ENCODE measurements around the gene KCND2.

Gene KCND2

GRCh38 chr7:120412139-120413050 lies 139.4 kb downstream of the KCND2 start:
- DNase-seq (ENCODE audit: low read depth), result no peak

DNA sequence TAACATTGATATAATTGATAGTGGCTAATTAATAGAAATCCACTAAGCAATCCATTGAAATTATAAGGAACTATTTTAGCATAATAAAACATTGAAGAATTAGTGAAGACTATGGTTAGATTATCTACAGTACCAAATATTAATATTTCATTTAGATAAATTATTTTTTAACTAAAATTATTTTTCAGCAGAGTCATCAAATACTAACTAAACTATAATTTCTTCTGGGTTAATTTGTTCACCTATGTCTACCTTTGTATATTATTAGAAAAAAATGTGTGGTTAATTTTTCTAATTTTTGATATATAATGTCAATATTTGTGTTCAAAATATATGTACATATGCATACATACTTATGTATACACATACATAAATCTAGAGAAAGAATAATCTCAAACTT lies 140.2 kb downstream of the KCND2 start:
- DNase-seq (ENCODE audit: low read depth), result no peak

- DNase-seq (ENCODE audit: low read depth), result no peak
Measured at GRCh38 chr7:120417244-120417979, 144.4 kb downstream of the KCND2 start.

DNA sequence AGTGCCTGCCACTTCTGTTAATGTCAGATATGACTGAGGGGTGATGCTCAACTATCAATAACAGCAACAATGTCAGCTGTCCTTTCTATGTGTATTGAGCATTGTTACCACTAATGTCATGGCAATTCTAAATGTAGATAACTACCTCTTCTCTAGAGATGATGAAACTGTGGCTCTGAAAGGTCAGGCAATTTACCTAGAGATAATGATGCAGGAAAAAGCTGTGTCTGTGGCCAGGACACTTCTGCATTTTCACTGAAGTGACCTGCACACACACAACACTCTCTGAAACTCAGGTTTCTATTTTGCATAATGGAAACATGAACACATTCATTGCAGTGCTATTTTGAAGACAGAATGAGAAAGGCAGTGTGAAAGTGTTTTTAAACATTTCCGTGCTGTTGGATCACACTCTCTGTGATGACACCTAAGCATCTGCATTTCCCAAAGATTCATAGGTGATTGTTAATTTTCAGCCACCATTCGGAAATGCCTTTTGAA lies 148.2 kb downstream of the KCND2 start:
- no peak for DNase-seq (ENCODE audit: low read depth)

GRCh38 chr7:120431016-120431415 lies 158.0 kb downstream of the KCND2 start:
- DNase-seq (ENCODE audit: low read depth), result no peak

GRCh38 chr7:120436487-120437060 lies 163.6 kb downstream of the KCND2 start:
- no peak for DNase-seq (ENCODE audit: low read depth)

DNA sequence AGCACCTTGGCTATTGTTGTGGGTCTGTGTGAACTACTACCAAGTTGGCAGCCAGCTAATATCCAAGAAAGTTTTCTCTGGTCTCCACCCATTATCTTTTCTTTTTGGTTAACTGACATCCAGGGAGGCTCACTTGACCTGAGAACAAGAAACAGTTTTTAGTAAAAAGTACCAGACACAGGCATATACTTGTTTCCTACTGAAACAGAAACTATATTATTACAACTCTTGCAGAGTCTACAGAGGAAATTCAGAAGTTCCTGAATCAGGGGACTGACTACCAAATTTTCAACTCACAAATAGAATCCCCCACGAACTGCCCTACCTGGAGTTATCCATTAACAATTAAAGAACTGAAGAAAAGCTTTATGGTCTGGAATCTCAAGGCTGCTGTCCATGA lies 168.9 kb downstream of the KCND2 start:
- no peak for DNase-seq (ENCODE audit: low read depth)

DNA sequence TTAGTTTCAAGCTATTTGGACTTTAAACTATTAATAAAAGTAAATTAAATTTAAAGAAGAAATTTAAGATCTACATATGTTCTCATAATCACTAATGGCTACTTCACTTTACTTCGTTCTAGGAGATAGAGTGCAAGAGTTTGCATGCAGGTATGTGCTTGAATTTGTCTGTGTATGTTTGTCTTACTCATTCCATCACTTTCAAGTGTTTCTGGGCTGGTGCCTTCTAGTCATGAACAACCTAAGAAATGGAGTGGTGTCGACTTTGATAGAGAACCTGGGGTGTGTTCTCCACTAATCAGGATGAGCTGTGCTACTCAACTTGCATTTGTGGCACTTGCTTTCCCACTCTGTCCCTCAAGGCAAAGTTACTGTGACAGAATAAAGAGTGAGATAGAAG lies 169.9 kb downstream of the KCND2 start:
- no peak for DNase-seq (ENCODE audit: low read depth)

DNA sequence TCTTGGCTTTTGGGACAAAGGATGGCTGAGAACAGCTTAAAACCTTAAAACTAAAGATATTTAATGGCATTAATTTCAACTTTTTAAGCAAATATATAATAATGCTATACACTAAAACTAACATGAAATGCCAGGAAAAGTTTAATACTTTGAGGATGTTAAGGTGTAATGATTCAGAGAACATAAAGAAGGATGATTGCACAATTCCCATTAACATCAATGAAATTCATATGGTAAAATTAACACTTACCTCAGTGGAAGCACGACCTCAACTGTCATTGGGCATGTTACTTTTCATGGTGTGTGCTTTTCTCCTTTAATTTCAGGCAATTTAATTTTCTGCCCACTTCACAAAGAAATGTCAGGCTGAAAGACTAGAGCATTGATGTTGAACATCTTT lies 171.7 kb downstream of the KCND2 start:
- no peak for DNase-seq (ENCODE audit: low read depth)

- no peak for DNase-seq (ENCODE audit: low read depth)
Measured at GRCh38 chr7:120445276-120445675, 172.3 kb downstream of the KCND2 start.

DNA sequence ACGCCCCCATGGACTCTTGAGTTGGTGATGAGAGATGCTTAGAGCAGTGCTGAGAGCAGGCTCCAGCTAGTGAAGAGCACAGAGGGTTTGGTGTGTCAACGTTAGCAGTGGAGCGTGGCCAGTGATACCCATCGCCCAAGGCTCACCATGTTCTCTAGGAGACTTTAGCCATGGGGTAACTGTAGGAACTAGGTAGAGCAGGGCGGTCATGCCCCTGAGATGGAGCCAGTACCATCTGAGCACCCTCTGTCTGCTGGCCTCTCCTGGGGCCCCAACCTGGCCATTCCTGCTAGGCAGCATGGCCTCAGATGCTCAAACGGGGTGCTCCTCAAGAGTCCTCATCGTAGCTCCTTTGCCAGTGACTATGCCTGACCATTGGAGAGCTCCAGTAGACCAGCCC lies 179.7 kb downstream of the KCND2 start:
- DNase-seq (ENCODE audit: low read depth), result no peak

- no peak for DNase-seq (ENCODE audit: low read depth)
Measured at GRCh38 chr7:120456699-120457098, 183.7 kb downstream of the KCND2 start.

DNA sequence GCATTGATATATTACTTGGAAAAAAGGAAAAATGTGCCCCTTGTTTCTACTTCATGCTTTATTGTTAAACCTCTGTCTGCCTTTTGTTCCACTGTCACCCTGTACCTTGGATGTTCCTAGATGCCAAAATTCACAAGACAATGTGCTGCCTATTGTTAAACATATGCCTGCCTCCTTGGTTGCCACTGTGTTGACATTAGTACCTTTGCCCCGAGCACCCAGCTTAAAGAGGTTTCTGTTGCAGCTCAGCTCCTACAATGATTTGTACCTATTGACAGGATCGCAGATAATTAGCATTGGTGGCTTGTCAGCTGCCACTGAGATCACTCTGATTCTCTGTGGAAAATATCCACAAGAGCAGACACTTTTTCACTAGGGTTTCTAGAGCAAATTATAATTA lies 188.0 kb downstream of the KCND2 start:
- DNase-seq (ENCODE audit: low read depth), result no peak

GRCh38 chr7:120462991-120463390 lies 190.0 kb downstream of the KCND2 start:
- DNase-seq (ENCODE audit: low read depth), result peak; percentile 2

- no peak for DNase-seq (ENCODE audit: low read depth)
Measured at GRCh38 chr7:120464104-120464503, 191.1 kb downstream of the KCND2 start.

GRCh38 chr7:120467676-120468075 lies 194.7 kb downstream of the KCND2 start:
- DNase-seq (ENCODE audit: low read depth), result no peak

- DNase-seq (ENCODE audit: low read depth), result no peak
Measured at GRCh38 chr7:120468611-120469010, 195.6 kb downstream of the KCND2 start.

- DNase-seq (ENCODE audit: low read depth), result no peak
Measured at GRCh38 chr7:120472892-120473291, 199.9 kb downstream of the KCND2 start.

DNA sequence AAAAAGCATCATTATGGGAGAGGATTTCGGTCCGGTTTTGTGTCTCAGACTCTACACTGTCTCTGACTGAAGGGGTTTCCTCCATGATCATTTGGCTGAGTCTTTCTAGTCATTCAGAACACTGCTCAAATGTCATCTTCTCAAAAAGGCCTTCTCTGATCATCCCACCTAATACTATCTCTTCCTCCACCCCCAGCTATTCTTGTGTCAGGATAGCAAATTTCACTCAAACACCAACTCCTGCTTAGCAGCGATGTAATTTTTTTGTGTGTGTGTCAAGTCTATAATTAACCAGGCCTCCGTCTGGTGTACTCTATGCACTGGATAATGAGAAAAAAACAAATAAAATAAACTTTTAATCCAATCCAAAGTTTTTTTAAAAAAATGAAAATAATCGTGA lies 200.4 kb downstream of the KCND2 start:
- DNase-seq (ENCODE audit: low read depth), result no peak

- no peak for DNase-seq (ENCODE audit: low read depth)
Measured at GRCh38 chr7:120475994-120476393, 203.0 kb downstream of the KCND2 start.

GRCh38 chr7:120480472-120480871 lies 207.5 kb downstream of the KCND2 start:
- no peak for DNase-seq (ENCODE audit: low read depth)

GRCh38 chr7:120480930-120481329 lies 208.0 kb downstream of the KCND2 start:
- DNase-seq (ENCODE audit: low read depth), result no peak

DNA sequence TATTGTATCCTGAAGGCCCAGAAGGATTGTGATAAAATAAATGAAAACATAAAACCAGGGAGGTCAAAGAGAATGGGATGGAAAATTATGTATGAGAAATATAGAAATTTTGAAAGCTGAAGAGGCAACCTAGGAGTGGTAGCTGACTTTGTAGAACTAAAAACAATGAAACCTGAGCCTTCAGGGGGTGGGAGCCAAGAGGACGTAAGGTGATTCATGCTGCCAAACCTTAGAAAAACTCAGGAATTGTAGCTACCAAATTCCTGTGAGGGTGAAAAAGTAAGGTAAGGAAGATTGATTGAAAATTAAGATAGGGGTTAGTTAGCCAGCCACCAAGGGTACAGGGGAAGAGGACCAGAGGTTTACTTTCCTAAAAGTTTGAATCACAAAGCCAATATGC lies 213.2 kb downstream of the KCND2 start:
- no peak for DNase-seq (ENCODE audit: low read depth)
